ES-I3 (cell line): ENCODE data around the gene GAREM2.
"Not testable (repeated sequence)": the region's sequence is repeated elsewhere in the genome, so short reads cannot be mapped to it uniquely, and the experiment has no call there.

ENCODE experiments used
- H3K36me3 ChIP-seq: 2 replicates; pipeline ENCODE4 v1.6.1; 2013; ENCODE audit warnings: mild to moderate bottlenecking, low read length, control low read depth, moderate library complexity; ENCODE audit not compliant: insufficient read depth
- H3K4me1 ChIP-seq: 2 replicates; pipeline ENCODE4 v1.6.1; 2013; ENCODE audit warnings: mild to moderate bottlenecking, control low read depth, low read length; ENCODE audit not compliant: insufficient read depth
- H3K9ac ChIP-seq: 2 replicates; pipeline ENCODE4 v1.6.1; 2013; ENCODE audit warnings: low read depth, mild to moderate bottlenecking, low read length, moderate library complexity
- H3K9me3 ChIP-seq: 2 replicates; pipeline ENCODE4 v1.6.1; 2013; ENCODE audit warnings: mild to moderate bottlenecking, low read length, moderate library complexity; ENCODE audit not compliant: control insufficient read depth, insufficient read depth

GAREM2 gene

DNA sequence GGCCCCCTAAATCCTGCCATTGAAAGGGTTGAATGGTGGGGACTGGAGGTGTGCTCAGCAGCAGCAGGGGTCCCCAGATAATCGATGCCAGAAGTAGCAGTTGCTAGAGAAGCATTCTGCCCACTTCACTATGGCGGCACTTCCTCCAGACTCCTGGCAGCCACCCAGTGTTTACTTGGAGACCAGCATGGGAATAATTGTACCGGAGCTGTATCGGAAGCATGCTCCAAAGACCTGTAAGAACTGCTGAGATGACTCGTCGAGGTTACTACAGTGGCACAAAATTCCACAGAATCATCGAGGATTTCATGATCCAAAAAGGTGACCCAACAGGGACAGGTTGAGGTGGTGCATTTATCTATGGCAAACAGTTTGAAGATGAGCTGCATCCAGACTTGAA lies 11.0 kb upstream of the GAREM2 start:
- Histone ChIP-seq H3K9me3 (no peaks in the 10 kb centered on the region), H3K36me3 (no peaks in the 10 kb centered on the region), H3K4me1 (no peaks in the 10 kb centered on the region), H3K9ac (no peak overlapping the region)

DNA sequence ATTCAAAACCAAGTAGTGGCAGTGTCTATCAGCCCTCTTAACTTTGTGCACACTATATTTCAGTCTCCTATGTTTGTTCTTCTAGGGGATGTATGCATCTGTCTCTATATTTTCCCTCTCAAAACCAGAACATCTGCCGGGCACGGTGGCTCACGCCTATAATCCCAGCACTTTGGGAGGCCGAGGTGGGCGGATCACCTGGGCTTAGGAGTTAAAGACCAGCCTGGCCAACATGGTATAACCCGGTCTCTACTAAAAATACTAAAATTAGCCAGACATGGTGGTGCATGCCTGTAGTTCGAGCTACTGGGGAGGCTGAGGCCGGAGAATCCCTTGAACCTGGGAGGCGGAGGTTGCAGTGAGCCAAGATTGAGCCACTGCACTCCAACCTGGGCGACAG lies 9.9 kb upstream of the GAREM2 start:
- no peak overlapping the region for H3K9ac ChIP-seq
- no peaks in the 10 kb centered on the region for H3K36me3 ChIP-seq

DNA sequence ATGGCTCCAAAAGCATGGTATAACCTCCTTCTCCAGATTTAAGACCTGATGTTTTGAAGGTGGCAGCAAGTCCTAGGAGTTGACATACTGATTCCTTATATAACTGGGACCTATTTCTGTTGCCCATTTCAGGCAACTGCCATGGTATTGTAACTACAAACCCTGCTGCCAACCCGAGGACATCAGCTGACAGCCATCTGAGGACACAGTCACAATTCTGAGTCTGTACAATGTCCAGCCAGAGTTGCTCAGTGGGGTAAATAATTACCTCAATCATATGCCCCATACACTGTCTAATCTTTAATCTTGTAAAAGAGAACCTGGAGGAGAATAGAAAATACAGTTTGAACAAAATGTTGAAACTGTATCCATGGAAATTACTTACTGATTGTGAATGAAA lies 8.7 kb upstream of the GAREM2 start:
- Histone ChIP-seq H3K36me3 (no peaks in the 10 kb centered on the region), H3K9ac (no peak overlapping the region), H3K4me1 (no peaks in the 10 kb centered on the region), H3K9me3 (no peaks in the 10 kb centered on the region)

More for the DNA sequence above, 9.9 kb upstream of the GAREM2 start:
- Histone ChIP-seq H3K9me3 (no peaks in the 10 kb centered on the region), H3K4me1 (no peaks in the 10 kb centered on the region)

DNA sequence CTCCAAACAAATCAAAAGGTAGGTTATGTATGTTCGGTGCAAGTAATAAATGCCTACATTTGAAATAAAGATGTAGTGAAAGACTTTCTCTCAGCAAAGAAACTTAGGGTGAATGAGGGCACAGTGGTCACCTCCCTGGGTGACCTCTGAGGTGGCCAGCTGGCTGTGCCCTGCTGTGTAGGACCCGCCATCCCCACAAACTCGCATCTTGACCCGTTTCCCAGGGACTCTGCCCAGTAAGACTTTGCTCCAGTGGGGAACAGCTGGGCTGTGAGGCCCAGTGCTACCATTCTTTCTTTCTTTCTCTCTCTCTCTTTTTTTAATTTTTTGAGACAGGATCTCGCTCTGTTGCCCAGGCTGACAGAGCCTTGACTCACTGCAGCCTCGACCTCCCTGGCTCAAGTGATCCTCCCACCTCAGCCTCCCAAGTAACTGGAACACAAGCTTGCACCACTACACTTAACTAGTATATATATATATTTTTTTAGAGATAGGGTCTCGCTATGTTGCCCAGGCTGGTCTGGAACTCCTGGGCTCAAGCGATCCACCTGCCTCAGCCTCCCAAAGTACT lies 8.2 kb upstream of the GAREM2 start:
- no peaks in the 10 kb centered on the region for H3K9me3 ChIP-seq
- no peak overlapping the region for H3K9ac ChIP-seq
- H3K4me1 ChIP-seq, result no peaks in the 10 kb centered on the region
- no peaks in the 10 kb centered on the region for H3K36me3 ChIP-seq

- Histone ChIP-seq H3K4me1 (no peaks in the 10 kb centered on the region), H3K9me3 (no peaks in the 10 kb centered on the region), H3K9ac (no peak overlapping the region), H3K36me3 (no peaks in the 10 kb centered on the region)
Observed at GRCh38 chr2:26165403-26165802, 7.5 kb upstream of the GAREM2 start.

DNA sequence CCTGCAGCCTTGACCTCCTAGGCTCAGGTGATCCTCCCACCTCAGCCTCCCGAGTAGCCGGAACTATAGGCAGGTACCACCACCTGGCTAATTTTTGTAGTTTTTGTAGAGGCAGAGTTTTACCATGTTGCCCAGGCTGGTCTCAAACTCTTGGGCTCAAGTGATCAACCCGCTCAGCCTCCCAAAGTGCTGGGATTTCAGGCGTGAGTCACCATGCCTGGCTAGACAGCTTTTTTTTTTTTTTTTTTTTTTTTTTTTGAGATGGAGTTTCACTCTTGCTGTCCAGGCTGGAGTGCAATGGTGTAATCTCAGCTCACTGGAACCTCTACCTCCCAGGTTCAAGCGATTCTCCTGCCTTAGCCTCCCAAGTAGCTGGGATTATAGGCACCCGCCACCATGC lies 6.3 kb upstream of the GAREM2 start:
- not testable (repeated sequence) for H3K36me3 ChIP-seq, H3K9ac ChIP-seq, H3K4me1 ChIP-seq, H3K9me3 ChIP-seq

- H3K36me3 ChIP-seq, result no peaks in the 10 kb centered on the region
- H3K9me3 ChIP-seq, result no peaks in the 10 kb centered on the region
- H3K4me1 ChIP-seq, result peaks cover 4% of the 10 kb centered on the region; the same call in 1 of the 2 replicates
- H3K9ac ChIP-seq, result no peak overlapping the region
Observed at GRCh38 chr2:26168785-26169184, 4.1 kb upstream of the GAREM2 start.

DNA sequence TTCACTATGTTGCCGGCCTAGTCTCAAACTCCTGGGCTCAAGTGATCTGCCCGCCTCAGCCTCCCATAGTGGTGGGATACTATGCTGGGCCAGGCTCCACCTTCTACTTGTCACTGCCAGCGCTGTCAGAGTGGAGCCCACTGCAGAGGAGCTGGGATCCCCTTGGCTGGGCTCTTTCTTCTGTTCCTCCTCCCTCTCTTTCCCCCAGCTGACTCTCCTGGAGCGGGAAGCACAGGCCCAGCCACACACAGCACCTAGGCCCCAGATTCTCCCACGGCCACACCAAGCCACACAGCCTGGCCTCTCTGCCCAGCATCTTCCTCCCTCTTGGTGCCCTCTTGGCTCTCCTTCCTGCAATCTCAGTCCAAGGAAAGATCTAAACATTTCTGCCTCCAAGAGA lies 3.7 kb upstream of the GAREM2 start:
- H3K4me1 ChIP-seq, result peaks cover 5% of the 10 kb centered on the region; the same call in 1 of the 2 replicates
- no peak overlapping the region for H3K9ac ChIP-seq
- no peaks in the 10 kb centered on the region for H3K9me3 ChIP-seq
- H3K36me3 ChIP-seq, result no peaks in the 10 kb centered on the region

DNA sequence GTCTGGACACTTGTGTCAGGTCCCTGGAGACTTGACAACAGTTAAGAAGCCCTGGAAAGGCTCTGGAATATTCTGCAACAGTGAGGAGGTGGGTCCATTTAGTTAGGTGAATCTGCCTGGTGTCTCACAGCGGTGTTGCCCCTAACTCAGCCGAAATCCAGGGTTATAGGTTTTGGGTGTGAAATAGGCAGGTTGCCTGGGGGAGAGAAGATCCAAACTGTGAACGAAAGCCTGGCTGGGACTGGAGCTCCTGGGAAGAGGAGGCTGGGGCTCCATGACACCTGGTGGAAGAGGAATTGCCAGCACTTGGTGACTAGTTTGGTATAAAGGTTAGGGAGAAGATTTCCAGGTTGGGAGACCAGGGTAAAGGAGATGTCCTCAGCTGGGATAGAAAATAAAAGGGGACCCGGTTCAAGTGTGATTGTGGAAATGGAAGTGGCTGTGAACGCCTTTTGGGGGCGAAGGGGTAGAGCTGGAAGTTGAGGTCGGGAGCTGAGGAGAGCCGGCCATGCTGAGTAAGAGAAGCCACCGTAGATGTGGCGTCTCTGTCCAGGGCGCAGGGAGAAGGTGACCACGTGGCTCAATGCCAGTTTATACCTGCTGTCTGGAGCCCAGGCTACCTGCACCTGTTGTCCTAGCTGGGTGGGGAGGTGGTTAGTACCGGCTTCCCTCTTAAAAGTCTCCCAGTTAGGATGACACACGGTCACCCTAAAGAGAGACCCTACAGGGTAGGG lies 3.0 kb upstream of the GAREM2 start:
- Histone ChIP-seq H3K36me3 (no peaks in the 10 kb centered on the region), H3K9me3 (no peaks in the 10 kb centered on the region), H3K4me1 (peaks cover 7% of the 10 kb centered on the region; the same call in 1 of the 2 replicates), H3K9ac (no peak overlapping the region)

DNA sequence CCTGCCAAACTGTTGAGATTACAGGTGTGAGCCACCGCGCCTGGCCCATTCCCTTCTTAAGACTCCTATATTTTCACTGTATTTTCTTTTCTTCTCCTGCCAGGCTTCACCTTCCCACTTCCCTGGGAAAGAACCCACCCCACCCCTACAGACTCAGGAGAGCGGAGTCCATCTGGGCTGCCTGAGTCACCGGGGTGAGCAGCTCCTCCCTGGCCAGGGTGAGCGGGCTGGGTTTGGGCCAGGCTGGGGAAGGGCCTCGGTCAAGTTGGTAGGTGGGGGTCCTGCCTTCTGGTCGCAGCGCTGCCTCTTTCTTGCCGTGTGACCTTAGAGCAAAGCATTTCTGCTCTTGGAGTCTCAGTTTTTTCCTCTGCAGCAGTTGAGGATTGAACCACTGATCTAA lies 2.1 kb upstream of the GAREM2 start:
- H3K9ac ChIP-seq, result no peak overlapping the region
- H3K9me3 ChIP-seq, result no peaks in the 10 kb centered on the region
- no peaks in the 10 kb centered on the region for H3K36me3 ChIP-seq
- peaks cover 12% of the 10 kb centered on the region; the same call in 1 of the 2 replicates for H3K4me1 ChIP-seq

DNA sequence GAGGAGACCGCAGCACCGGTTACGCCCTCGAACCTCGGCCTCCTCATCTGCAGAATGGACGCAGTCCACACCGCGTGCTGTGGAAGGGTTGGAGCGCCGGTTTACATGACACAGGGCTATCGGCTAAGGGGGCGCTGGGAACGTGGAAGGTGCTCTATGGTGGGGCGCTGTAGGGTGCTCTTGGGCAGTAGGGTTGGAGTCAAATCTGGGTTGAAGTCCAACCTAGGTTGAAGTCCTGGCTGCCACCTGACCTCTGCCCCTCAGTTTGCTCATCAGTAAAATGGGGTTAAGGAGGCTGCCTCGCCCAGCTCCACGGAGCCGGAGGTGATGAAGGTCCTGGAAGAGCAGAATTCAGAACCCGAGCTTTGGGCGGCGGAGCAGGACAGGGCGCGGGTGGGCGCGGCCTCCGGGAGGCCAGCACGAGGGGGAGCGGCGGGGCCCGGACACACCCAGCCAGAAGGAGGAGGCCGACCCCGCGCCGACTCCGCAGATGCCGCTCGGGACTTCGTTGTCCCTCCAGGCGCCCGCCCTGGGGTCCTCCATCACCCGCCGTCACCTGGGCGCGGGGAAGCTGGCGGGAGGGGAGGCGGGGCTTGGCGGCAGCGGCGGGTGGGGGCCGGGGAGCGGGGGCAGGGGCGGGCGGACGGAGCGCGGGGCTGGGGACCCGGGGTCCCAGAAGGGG lies 558 bp upstream of the GAREM2 start:
- Histone ChIP-seq H3K9me3 (no peaks in the 10 kb centered on the region), H3K36me3 (no peaks in the 10 kb centered on the region), H3K9ac (peak overlapping the region; percentile 32; the same call in 1 of the 2 replicates), H3K4me1 (peaks cover 13% of the 10 kb centered on the region; the same call in 1 of the 2 replicates)

DNA sequence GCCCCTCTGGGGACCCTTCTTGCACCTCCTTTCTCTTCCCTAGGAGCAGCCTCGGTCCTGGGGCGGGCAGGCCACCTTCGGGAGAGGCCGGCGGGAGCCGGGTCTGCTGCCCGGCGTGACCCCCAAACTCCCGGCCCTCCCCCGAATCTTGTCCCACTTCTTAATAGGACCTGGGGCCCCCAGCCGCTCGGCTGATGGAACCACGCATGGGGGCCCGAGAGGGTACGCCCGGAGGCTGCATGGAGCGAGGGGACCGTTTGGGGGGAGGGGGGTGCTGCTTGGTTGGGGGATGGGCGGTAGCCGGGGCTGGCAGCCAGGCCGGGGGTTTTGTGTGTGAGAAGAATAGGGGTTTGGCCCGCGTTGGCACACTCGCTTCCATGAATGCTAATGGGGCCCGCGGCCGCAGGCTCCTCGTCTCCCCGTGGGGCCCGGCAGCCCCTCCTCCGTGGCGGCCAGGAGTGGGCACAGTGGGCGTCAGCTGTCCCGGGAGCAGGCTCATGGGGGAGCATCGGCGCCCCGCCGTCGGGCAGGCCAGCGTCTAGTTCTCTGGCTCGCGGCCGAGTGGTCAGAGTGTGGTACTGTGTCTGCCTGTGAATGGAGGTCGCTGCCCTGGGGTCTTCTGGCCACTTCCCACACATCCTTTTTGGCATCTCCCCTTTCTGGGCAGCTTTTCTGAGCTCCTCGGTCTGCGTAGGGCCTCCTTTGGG lies 1.0 kb downstream of the GAREM2 start:
- Histone ChIP-seq H3K9ac (peak overlapping the region; percentile 74), H3K36me3 (no peaks in the 10 kb centered on the region), H3K4me1 (peaks cover 13% of the 10 kb centered on the region; the same call in 1 of the 2 replicates), H3K9me3 (no peaks in the 10 kb centered on the region)

DNA sequence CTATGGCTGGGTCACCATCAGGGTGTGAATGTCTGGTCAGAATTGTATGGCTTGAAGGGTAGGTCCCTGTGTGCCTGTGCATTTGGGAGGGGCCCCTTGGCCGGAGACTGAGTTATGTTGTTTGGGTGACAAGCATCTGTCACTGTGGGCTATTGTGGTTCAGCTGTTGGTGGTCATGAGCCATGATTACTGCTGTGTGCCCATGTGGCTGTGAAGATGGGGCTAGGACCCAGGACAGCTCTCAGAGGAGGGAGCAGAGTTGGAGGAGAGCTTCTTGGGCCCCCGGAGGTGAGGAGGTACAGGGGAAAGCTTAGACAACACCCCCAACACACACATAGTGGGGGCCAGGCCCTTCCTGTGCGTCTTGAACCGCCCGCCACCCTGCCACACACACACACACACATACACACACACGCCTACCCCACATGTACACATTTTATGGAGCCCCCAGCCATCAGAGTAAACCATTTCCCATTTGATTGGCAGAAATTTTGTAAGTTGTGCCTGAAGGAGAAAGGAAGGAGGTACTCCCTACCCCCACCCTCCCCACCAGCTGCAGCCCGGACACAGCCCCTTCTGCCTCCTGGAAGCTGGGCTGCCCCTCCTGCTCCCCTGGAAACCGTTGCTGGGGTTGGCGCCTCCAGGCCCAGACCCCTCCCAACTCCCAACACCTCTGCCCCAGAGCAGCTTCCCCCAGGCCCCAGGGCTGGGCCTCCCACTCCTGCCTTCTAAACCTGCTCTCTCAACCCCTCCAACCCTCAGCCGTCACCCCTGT lies 2.0 kb downstream of the GAREM2 start:
- H3K9me3 ChIP-seq, result no peaks in the 10 kb centered on the region
- H3K4me1 ChIP-seq, result peaks cover 13% of the 10 kb centered on the region; the same call in 1 of the 2 replicates
- H3K9ac ChIP-seq, result no peak overlapping the region
- H3K36me3 ChIP-seq, result no peaks in the 10 kb centered on the region
